SU-DHL-6 (cell line): ENCODE results near the gene GLOD4.

ENCODE experiments used
- H2AFZ ChIP-seq: fragments of 200-600 bp; sonication (generic); 2 replicates; pipeline ENCODE4 v1.6.1; 2014; ENCODE audit warnings: low read depth, mild to moderate bottlenecking, moderate library complexity, mixed read lengths, antibody characterized with exemption, low read length; ENCODE audit not compliant: severe bottlenecking
- H3F3A ChIP-seq: fragments of 200-600 bp; shearing (Covaris generic); 2 replicates; pipeline ENCODE4 v1.6.0; 2016; ENCODE audit warnings: antibody characterized with exemption, mild to moderate bottlenecking; ENCODE audit not compliant: insufficient read depth
- H3K27ac ChIP-seq: fragments of 200-600 bp; sonication (generic); 2 replicates; pipeline ENCODE4 v1.5.1; 2016; ENCODE audit warnings: low read depth, mild to moderate bottlenecking, low read length, moderate library complexity, mixed read lengths
- H3K27me3 ChIP-seq: fragments of 200-600 bp; sonication (generic), shearing (Covaris generic); 2 replicates; pipeline ENCODE4 v1.6.0; 2014; ENCODE audit warnings: mild to moderate bottlenecking, low read length
- H3K36me3 ChIP-seq: fragments of 200-600 bp; sonication (generic); 2 replicates; pipeline ENCODE4 v1.6.1; 2014; ENCODE audit warnings: mild to moderate bottlenecking, low read length, mixed read lengths
- H3K4me2 ChIP-seq: fragments of 300-600, 200-600 bp; shearing (Covaris generic), sonication (generic); 2 replicates; pipeline ENCODE4 v1.6.0; 2014; ENCODE audit warnings: low read length, low read depth, mild to moderate bottlenecking; ENCODE audit not compliant: poor library complexity, severe bottlenecking
- H3K4me3 ChIP-seq: fragments of 200-600 bp; sonication (generic); 2 replicates; pipeline ENCODE4 v1.5.1; 2014; ENCODE audit warnings: antibody characterized with exemption, low read length, mild to moderate bottlenecking, mixed read lengths; ENCODE audit not compliant: insufficient read depth, poor library complexity, severe bottlenecking
- H3K79me2 ChIP-seq: fragments of 200-600 bp; sonication (generic); 2 replicates; pipeline ENCODE4 v1.6.1; 2014; ENCODE audit warnings: mild to moderate bottlenecking, low read length, moderate library complexity; ENCODE audit not compliant: insufficient read depth
- H3K9ac ChIP-seq: fragments of 200-600 bp; sonication (generic); 2 replicates; pipeline ENCODE4 v1.7.0; 2014; ENCODE audit warnings: mild to moderate bottlenecking, low read length
- H3K9me2 ChIP-seq: fragments of 200-600 bp; sonication (generic); replicated peaks from 2 replicates; pipeline ENCODE4 v1.6.1; 2014; ENCODE audit warnings: low read length; ENCODE audit not compliant: insufficient read depth
- H3K9me3 ChIP-seq: fragments of 200-600 bp; sonication (generic); 2 replicates; pipeline ENCODE4 v1.6.1; 2014; ENCODE audit warnings: low read length, mixed read lengths; ENCODE audit not compliant: insufficient read depth
- H4K20me1 ChIP-seq: fragments of 200-600 bp; sonication (generic); 2 replicates; pipeline ENCODE4 v1.6.1; 2014; ENCODE audit warnings: low read depth, mild to moderate bottlenecking, antibody characterized with exemption, low read length, moderate library complexity, mixed read lengths
- CTCF ChIP-seq: fragments of 200-600 bp; sonication (generic); IDR thresholded peaks from one replicate; pipeline ENCODE4 v1.5.1; 2017; ENCODE audit warnings: antibody characterized with exemption, mild to moderate bottlenecking, low read length, moderate library complexity; ENCODE audit not compliant: insufficient read depth, poor library complexity, severe bottlenecking
- EZH2phosphoT487 ChIP-seq: fragments of 200-600 bp; sonication (generic), shearing (Covaris generic); conservative IDR thresholded peaks from 2 replicates; pipeline ENCODE4 v1.6.1; 2018; ENCODE audit warnings: mild to moderate bottlenecking, antibody characterized with exemption, low read length, moderate library complexity, mixed read lengths

GLOD4 gene

GRCh38 chr17:732067-732901, 49.8 kb downstream of the GLOD4 start, which contains the start of gene TLCD3A:
Gene TLCD3A, plus strand, starts transcription at chr17:732596. Its CDS starts 52 bp downstream, at chr17:732648.
- Histone ChIP-seq H3K9me2 (no peaks in the 10 kb centered on the region), H3K27ac (peak within 1 kb of the TSS; percentile 43), H3K9me3 (no peaks in the 10 kb centered on the region), H2AFZ (peak within 1 kb of the TSS; percentile 85), H3K4me3 (peak within 1 kb of the TSS; percentile 76), H3F3A (peaks cover 8% of the 10 kb centered on the region; the same call in 1 of the 2 replicates), H3K27me3 (no peaks in the 10 kb centered on the region), H3K36me3 (no peaks in the 10 kb centered on the region), H3K79me2 (peaks cover 27% of the 10 kb centered on the region), H4K20me1 (no peaks in the 10 kb centered on the region), H3K4me2 (peak within 1 kb of the TSS; percentile 75), H3K9ac (peak within 1 kb of the TSS; percentile 93)
- TF ChIP-seq CTCF (no peak), EZH2phosphoT487 (no peak)

GRCh38 chr17:731644-732066, 50.4 kb downstream of the GLOD4 start:
- Histone ChIP-seq H3K9ac (peak overlapping the region; percentile 93), H3K27ac (no peak overlapping the region), H3K4me3 (peak overlapping the region; percentile 64), H3K9me2 (no peaks in the 10 kb centered on the region), H3K27me3 (no peaks in the 10 kb centered on the region), H3K36me3 (no peaks in the 10 kb centered on the region), H3K9me3 (no peaks in the 10 kb centered on the region), H4K20me1 (no peaks in the 10 kb centered on the region), H3K79me2 (peaks cover 25% of the 10 kb centered on the region), H3K4me2 (peak overlapping the region; percentile 57), H3F3A (0 out of 2 replicates have a peak, but pooled peaks cover 8% of the 10 kb centered on the region), H2AFZ (peak overlapping the region; percentile 85)
- no peak for TF ChIP-seq CTCF
- TF ChIP-seq EZH2phosphoT487 = no peak

GRCh38 chr17:728911-729310, 53.2 kb downstream of the GLOD4 start:
- no peak for TF ChIP-seq CTCF
- no peak for TF ChIP-seq EZH2phosphoT487
- Histone ChIP-seq H3F3A (0 out of 2 replicates have a peak, but pooled peaks cover 7% of the 10 kb centered on the region), H3K4me2 (no peak overlapping the region), H3K9me3 (no peaks in the 10 kb centered on the region), H3K79me2 (peaks cover 11% of the 10 kb centered on the region), H4K20me1 (no peaks in the 10 kb centered on the region), H3K9me2 (no peaks in the 10 kb centered on the region), H3K27ac (no peak overlapping the region), H3K9ac (no peak overlapping the region), H3K27me3 (no peaks in the 10 kb centered on the region), H2AFZ (no peak overlapping the region), H3K36me3 (no peaks in the 10 kb centered on the region), H3K4me3 (no peak overlapping the region)
